Measurements from ENCODE around the gene COL5A1.

GRCh38 chr9:134592018-134592818, 49.4 kb upstream of the COL5A1 start:
- TF ChIP-seq CTCF (optimal IDR thresholded peaks at IDR 0.05 in 1 of 3, IDR thresholded peaks at IDR 0.05 in 1 of 3, conservative IDR thresholded peaks at IDR 0.05 in 1 of 3; ENCODE audit: extremely low read depth in 1 of 3, insufficient read depth in 2 of 3, low read length in 3 of 3): no peak
- TF ChIP-seq EZH2 (IDR thresholded peaks at IDR 0.05; ENCODE audit: low read length): no peak
